NCI-H345 (cell line): ENCODE data around the gene DOCK2.

Experiments used
- DNase-seq: peaks from one replicate; lab custom pipeline; 2025; lab: John Stamatoyannopoulos, UW

The DOCK2 gene

GRCh38 chr5:169864483-169864882, 227.4 kb downstream of the DOCK2 start:
- no peak for DNase-seq

GRCh38 chr5:169867347-169867746, 230.3 kb downstream of the DOCK2 start:
- DNase-seq: no peak

GRCh38 chr5:169869066-169869465, 232.0 kb downstream of the DOCK2 start:
- no peak for DNase-seq

DNA sequence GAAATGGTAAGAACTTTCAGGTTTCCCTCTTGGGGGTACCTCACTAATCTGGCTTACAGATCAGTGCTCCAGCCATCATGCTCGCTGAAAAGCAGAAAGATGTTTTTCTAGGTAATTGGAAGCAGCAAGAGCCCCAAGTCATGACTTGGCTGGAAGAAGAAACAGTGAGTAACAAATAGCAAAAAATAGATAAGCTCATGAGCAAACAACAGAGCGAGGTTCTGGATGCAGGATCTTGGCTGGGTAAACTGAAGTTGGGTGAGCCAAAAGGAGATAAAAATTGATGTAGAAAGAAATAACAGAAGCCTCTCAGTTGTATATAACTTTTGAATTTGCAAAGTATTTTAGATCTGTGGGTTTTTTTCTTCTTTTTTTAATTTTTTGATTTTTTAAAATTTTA, 233.1 kb downstream of the DOCK2 start:
- DNase-seq: no peak

DNA sequence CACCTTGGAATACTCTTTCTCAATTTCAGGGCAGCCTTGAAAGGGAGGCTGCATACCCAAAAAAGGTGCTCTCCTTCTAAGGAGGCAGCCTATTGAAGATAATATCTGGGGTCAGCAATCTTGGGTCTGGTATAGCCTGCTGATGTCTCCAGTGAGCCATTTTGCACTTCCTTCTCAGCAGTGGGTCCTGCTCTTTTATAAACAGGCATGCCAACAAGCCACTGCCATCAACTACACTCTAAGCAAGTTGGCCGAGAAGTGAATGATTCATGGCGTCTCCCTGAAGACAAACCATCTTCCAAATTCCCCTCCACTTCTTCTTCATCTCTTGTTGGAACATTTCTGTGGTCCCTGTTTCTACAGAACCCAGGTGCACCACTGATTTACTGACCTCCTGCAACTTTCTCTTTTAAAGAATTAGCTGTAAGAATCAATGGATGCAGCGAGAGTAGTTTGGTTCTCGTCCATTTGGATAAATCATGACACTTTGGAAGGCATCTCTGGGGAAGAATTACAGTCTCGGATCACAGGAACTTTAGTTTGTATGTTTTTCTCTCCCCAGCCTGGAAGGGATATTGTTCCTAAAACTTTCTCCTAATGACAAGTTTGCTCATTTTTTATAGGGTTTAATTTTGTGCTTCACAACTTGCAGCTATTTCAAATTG, 234.9 kb downstream of the DOCK2 start:
- DNase-seq: no peak

GRCh38 chr5:169873642-169874041, 236.6 kb downstream of the DOCK2 start:
- no peak for DNase-seq

- no peak for DNase-seq
Measured at GRCh38 chr5:169874621-169875020, 237.5 kb downstream of the DOCK2 start.

DNA sequence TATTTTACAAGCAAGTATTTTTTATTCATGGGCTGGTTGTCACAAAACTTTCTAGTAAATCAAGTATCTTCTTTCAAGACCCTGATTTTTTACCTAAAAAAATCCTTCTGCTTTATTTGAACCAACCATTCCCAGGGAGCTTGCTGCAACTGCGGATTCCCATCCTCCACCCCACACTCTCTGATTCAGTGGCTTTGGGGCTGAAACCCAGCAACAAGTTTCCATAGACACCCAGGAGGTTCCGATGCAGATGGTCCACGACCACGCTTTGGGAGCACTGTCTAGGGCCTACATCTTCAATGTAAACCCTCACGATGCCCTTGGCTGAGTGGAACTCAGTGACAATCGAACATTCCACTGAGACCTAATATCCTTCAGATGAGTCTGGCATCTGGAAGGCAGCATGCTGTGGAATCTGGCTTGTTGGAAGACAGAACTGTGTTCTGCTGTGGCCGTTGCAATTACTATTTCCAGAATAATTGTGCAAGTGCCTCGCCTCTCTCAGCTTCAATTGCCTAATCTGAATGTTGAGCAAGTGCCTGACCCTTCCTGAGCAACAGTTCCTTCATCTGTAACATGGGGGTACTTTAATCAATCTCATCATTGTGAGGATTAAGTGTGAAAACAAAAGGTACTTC, 238.1 kb downstream of the DOCK2 start:
- DNase-seq: no peak

- DNase-seq: no peak
Measured at GRCh38 chr5:169875731-169876130, 238.7 kb downstream of the DOCK2 start.

- DNase-seq: no peak
Measured at GRCh38 chr5:169876386-169876785, 239.3 kb downstream of the DOCK2 start.

- no peak for DNase-seq
Measured at GRCh38 chr5:169880012-169880663, 243.1 kb downstream of the DOCK2 start.

GRCh38 chr5:169880785-169881184, 243.7 kb downstream of the DOCK2 start:
- DNase-seq: no peak

- DNase-seq: no peak
Measured at GRCh38 chr5:169881702-169882303, 244.7 kb downstream of the DOCK2 start.

- DNase-seq: no peak
Measured at GRCh38 chr5:169886033-169886432, 249.0 kb downstream of the DOCK2 start.

DNA sequence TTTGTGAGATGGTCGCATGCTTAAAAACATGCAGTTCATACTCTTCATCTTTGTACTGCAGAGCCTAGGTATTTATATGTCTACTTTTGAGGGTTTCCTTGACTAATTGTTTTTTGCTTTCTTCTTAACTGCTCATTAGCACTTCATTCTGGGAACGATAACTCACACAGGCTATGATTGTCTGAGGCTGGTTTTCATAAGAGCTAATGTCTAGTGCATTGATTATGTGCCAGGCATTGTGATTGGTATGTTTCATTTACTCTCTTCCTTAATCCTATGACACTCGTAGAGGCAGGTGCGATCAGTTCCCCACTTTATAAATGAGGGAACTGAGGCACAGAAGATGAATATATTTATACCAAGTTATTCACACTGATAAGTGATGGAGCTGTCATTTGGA, 249.6 kb downstream of the DOCK2 start:
- DNase-seq: no peak

- DNase-seq: no peak
Measured at GRCh38 chr5:169889572-169889971, 252.5 kb downstream of the DOCK2 start.

DNA sequence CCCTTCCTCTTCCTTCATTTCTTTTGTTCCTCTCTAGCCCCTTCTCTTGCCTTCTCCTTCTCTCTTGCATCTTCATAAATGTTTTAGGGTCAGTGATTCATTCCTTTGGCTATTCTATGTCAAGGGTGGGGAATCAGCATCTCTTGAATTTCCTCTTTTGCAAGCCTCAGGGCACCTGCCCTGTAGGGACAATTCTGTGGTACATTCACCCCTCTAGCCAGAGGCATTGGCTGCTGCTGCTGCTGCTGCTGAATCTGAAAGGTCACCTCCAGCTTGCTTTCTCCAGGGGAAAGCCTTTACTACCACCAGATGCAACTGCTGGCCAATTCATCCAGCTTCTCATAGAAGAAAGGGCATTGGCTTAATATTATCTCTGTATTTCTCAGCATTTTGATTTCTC, 255.9 kb downstream of the DOCK2 start:
- DNase-seq: no peak

GRCh38 chr5:169893571-169893970, 256.5 kb downstream of the DOCK2 start:
- DNase-seq: no peak

- no peak for DNase-seq
Measured at GRCh38 chr5:169895926-169896325, 258.9 kb downstream of the DOCK2 start.

GRCh38 chr5:169897481-169897880, 260.4 kb downstream of the DOCK2 start:
- DNase-seq: no peak

DNA sequence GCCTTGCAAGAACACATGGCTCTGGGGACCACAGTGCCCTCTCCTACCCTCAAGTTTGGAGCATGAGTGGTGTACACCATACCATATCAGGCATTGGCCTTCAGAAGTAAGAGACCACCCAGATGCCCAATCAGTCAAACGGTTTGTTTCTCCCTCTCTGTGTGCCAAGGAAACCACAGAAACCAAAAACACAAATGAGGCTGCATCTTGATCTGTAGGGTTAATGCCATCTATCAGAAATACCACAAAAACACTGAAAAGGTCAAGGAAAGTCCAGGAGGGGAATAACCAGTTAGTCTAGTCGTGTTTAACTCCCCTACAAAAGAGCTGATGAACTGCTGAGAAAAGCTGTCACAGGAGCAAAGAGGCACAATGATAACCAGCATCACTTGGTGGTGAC, 264.8 kb downstream of the DOCK2 start:
- no peak for DNase-seq

DNA sequence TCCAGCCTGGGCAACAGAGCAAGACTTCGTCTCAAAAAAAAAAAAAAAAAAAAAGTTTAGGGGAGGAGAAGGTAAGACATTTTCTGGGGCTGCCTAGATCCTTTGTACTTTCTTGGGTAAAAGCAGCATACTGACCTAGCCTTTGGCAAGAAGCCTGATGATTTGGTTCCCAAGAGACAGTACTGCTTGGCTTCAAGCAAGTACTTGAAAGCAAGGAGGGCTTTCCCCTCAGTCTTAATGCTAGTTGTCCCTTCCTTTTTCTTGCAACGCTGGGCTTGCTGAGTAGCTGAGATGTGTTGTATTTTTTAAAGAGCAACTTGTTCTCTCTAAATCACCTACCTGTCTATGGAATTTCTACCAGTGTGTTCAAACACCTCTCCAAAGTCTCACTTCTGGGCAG, 267.0 kb downstream of the DOCK2 start:
- no peak for DNase-seq

- DNase-seq: no peak
Measured at GRCh38 chr5:169904508-169904907, 267.4 kb downstream of the DOCK2 start.
